IMR-90 (cell line): ENCODE data around the gene ZFHX3. TPM values are rescaled to one million over a fixed set of nuclear protein-coding genes. Genes with fewer than 3 reads are reported as not detected.

ENCODE experiments used
- ATAC-seq: fragments of 200-7000 bp; cut with Tn5 transposase; 2 replicates; pipeline ENCODE4 v1.9.1; 2020; ENCODE audit warnings: low read depth, mild to moderate bottlenecking, moderate library complexity
- BruUV-seq: library from RNA; stranded (reverse); fragments of 400-500 nt; replicated peaks from 2 replicates; lab custom pipeline; 2021; lab: Mats Ljungman, UMichigan
- CTCF ChIA-PET: fragments of 300-600 bp; formaldehyde crosslinking; extraction: SDS; loops from one replicate; lab custom pipeline; 2021; ENCODE audit warnings: antibody characterized with exemption; lab: Yijun Ruan, JAX
- POLR2A ChIA-PET: fragments of 300-600 bp; sonication (Branson Sonifier 250); formaldehyde crosslinking; loops from one replicate; lab custom pipeline; 2022; ENCODE audit warnings: antibody characterized with exemption; ENCODE audit not compliant: unreplicated experiment; lab: Charles Lee
- DNase-seq: peaks from one replicate; pipeline ENCODE4 v3.0.0; 2013
- H2AFZ ChIP-seq: replicated peaks from 2 replicates; pipeline ENCODE3; 2013; ENCODE audit warnings: low read length, mild to moderate bottlenecking; ENCODE audit not compliant: poor library complexity
- H2AK5ac ChIP-seq: 2 replicates; pipeline ENCODE4 v1.6.1; 2013; ENCODE audit warnings: low read depth, low read length, inconsistent platforms
- H2AK9ac ChIP-seq: replicated peaks from 2 replicates; pipeline ENCODE3; 2013; ENCODE audit warnings: mild to moderate bottlenecking, low read depth, low read length, moderate library complexity; ENCODE audit not compliant: poor library complexity
- H2BK120ac ChIP-seq: 2 replicates; pipeline ENCODE4 v1.6.1; 2013; ENCODE audit warnings: low read depth, low read length, inconsistent platforms
- H2BK15ac ChIP-seq: 3 replicates; pipeline ENCODE4 v1.6.1; 2013; ENCODE audit warnings: low read depth, low read length, inconsistent platforms
- H2BK20ac ChIP-seq: 2 replicates; pipeline ENCODE4 v1.6.1; 2013; ENCODE audit warnings: low read depth, mild to moderate bottlenecking, inconsistent platforms, low read length, moderate library complexity
- H2BK5ac ChIP-seq: 2 replicates; pipeline ENCODE4 v1.6.1; 2013; ENCODE audit warnings: mild to moderate bottlenecking, low read depth, low read length, inconsistent platforms; ENCODE audit not compliant: poor library complexity, severe bottlenecking
- H3K14ac ChIP-seq: replicated peaks from 2 replicates; pipeline ENCODE4 v1.6.1; 2013; ENCODE audit warnings: low read depth, low read length, inconsistent platforms
- H3K18ac ChIP-seq: 2 replicates; pipeline ENCODE4 v1.6.1; 2013; ENCODE audit warnings: low read depth, low read length, control low read depth
- H3K23ac ChIP-seq: 2 replicates; pipeline ENCODE4 v1.6.1; 2013; ENCODE audit warnings: low read depth, low read length, inconsistent platforms
- H3K27ac ChIP-seq: 2 replicates; pipeline ENCODE4 v1.5.1; 2013; ENCODE audit warnings: mild to moderate bottlenecking, control low read depth, low read length; ENCODE audit not compliant: insufficient read depth
- H3K27me3 ChIP-seq: 2 replicates; pipeline ENCODE4 v1.6.1; 2013; ENCODE audit warnings: low read length; ENCODE audit not compliant: control insufficient read depth, insufficient read depth
- H3K36me3 ChIP-seq: 2 replicates; pipeline ENCODE4 v1.6.1; 2013; ENCODE audit warnings: low read length, mixed read lengths; ENCODE audit not compliant: control insufficient read depth, insufficient read depth
- H3K4ac ChIP-seq: 2 replicates; pipeline ENCODE4 v1.6.1; 2013; ENCODE audit warnings: low read depth, low read length, inconsistent platforms
- H3K4me1 ChIP-seq: 2 replicates; pipeline ENCODE4 v1.6.1; 2013; ENCODE audit warnings: low read length, mixed read lengths; ENCODE audit not compliant: control insufficient read depth, insufficient read depth
- H3K4me2 ChIP-seq: 2 replicates; pipeline ENCODE4 v1.6.1; 2013; ENCODE audit warnings: low read depth, mild to moderate bottlenecking, control low read depth, low read length, moderate library complexity
- H3K4me3 ChIP-seq: 2 replicates; pipeline ENCODE4 v1.5.1; 2013; ENCODE audit warnings: low read depth, mild to moderate bottlenecking, control low read depth, low read length, moderate library complexity; ENCODE audit not compliant: insufficient read depth
- H3K56ac ChIP-seq: 2 replicates; pipeline ENCODE4 v1.6.1; 2013; ENCODE audit warnings: low read length, inconsistent platforms; ENCODE audit not compliant: insufficient read depth; ENCODE audit errors: extremely low read depth
- H3K79me1 ChIP-seq, 2 experiments: 2 replicates each; pipeline ENCODE4 v1.6.1; 2013; ENCODE audit warnings: low read length in 2 of 2, inconsistent platforms in 1 of 2, low read depth in 1 of 2
- H3K9ac ChIP-seq: 2 replicates; pipeline ENCODE4 v1.6.1; 2013; ENCODE audit warnings: low read depth, low read length, control low read depth
- H3K9me1 ChIP-seq: 2 replicates; pipeline ENCODE4 v1.6.1; 2013; ENCODE audit warnings: low read length, inconsistent platforms; ENCODE audit not compliant: insufficient read depth
- H3K9me3 ChIP-seq: 2 replicates; pipeline ENCODE4 v1.6.1; 2013; ENCODE audit warnings: low read length; ENCODE audit not compliant: control insufficient read depth, insufficient read depth
- H4K20me1 ChIP-seq: 2 replicates; pipeline ENCODE4 v1.6.1; 2013; ENCODE audit warnings: low read length, inconsistent platforms; ENCODE audit not compliant: insufficient read depth
- H4K5ac ChIP-seq: 2 replicates; pipeline ENCODE4 v1.6.1; 2013; ENCODE audit warnings: mild to moderate bottlenecking, low read depth, low read length, control low read depth
- H4K8ac ChIP-seq, 2 experiments: 2 replicates each; pipeline ENCODE4 v1.6.1; 2013; ENCODE audit warnings: low read depth in 2 of 2, low read length in 2 of 2, control low read depth in 1 of 2, inconsistent platforms in 1 of 2
- H4K91ac ChIP-seq: 2 replicates; pipeline ENCODE4 v1.6.1; 2013; ENCODE audit warnings: low read depth, low read length, inconsistent platforms; ENCODE audit not compliant: insufficient read depth
- BHLHE40 ChIP-seq: fragments of 150-350 bp; IDR thresholded peaks from 2 replicates; pipeline ENCODE4 v1.6.1; 2016; ENCODE audit warnings: mild to moderate bottlenecking, low read depth, low read length
- CEBPB ChIP-seq: IDR thresholded peaks from 2 replicates; pipeline ENCODE4 v1.6.1; 2012; ENCODE audit warnings: low read depth, low read length, improper control_type of control experiment
- MAFK ChIP-seq: IDR thresholded peaks from 2 replicates; pipeline ENCODE4 v1.6.1; 2012; ENCODE audit warnings: low read depth, low read length, improper control_type of control experiment
- MXI1 ChIP-seq: IDR thresholded peaks from 2 replicates; pipeline ENCODE4 v1.6.1; 2012; ENCODE audit warnings: low read depth, mild to moderate bottlenecking, low read length, moderate library complexity, borderline replicate concordance
- NFE2L2 ChIP-seq: fragments of 150-350 bp; IDR thresholded peaks from 2 replicates; pipeline ENCODE4 v1.6.1; 2016; ENCODE audit warnings: low read depth, mild to moderate bottlenecking, low read length
- POLR2A ChIP-seq: IDR thresholded peaks from 2 replicates; pipeline ENCODE4 v1.6.1; 2012; ENCODE audit warnings: mild to moderate bottlenecking, low read depth, low read length
- RAD21 ChIP-seq: IDR thresholded peaks from 2 replicates; pipeline ENCODE4 v1.6.1; 2012; ENCODE audit warnings: low read length, improper control_type of control experiment
- RCOR1 ChIP-seq: IDR thresholded peaks from 2 replicates; pipeline ENCODE4 v1.6.1; 2012; ENCODE audit warnings: mild to moderate bottlenecking, low read length, improper control_type of control experiment; ENCODE audit not compliant: insufficient replicate concordance
- RFX5 ChIP-seq: IDR thresholded peaks from 2 replicates; pipeline ENCODE4 v1.8.0; 2012; ENCODE audit warnings: low read depth, mild to moderate bottlenecking, low read length, moderate library complexity
- USF2 ChIP-seq: fragments of 150-350 bp; IDR thresholded peaks from 2 replicates; pipeline ENCODE4 v1.6.1; 2017; ENCODE audit warnings: mild to moderate bottlenecking, antibody characterized with exemption, low read length, low read depth
- WGBS, 2 experiments: methylation state at CpG; one replicate each; pipeline versions ENCODE4 v1.1.5 to v1.1.7; 2013; ENCODE audit warnings: missing lambda C conversion rate in 2 of 2; ENCODE audit not compliant: insufficient read length in 1 of 2; ENCODE audit errors: extremely low coverage in 2 of 2; 5-methylcytosine and 5-hydroxymethylcytosine counted together
- dilution Hi-C: fragments of 300-500 bp; cut with HindIII; formaldehyde crosslinking; loops from one replicate; pipeline ENCODE4 v1.14.3; 2018; ENCODE audit warnings: low sequenced_read_pairs; ENCODE audit not compliant: unreplicated experiment
- in situ Hi-C: fragments of 300-500 bp; cut with MboI; formaldehyde crosslinking; loops from 3 replicates; pipeline ENCODE4 v1.14.3; 2019; ENCODE audit warnings: low sequenced_read_pairs, inconsistent platforms, mixed read lengths
- intact Hi-C: fragments of 100-400 bp; cut with micrococcal nuclease; formaldehyde crosslinking; loops from 2 replicates; pipeline ENCODE4 v1.10.0; 2022
- polyA plus RNA-seq, 3 experiments: library from polyadenylated mRNA; depleted of rRNA; stranded (reverse); fragments of >200 nt; gene quantifications; 2 replicates each; pipeline ENCODE4 v1.2.3, GENCODE V29; 2012; ENCODE audit warnings: low replicate concordance in 1 of 3
- total RNA-seq: library from RNA; depleted of rRNA; stranded (reverse); fragments of >200 nt; gene quantifications from 2 replicates; pipeline ENCODE4 v1.2.3, GENCODE V29; 2012
- TF ChIP-seq, protein P1 (sequence below): fragments of 150-350 bp; IDR thresholded peaks from 2 replicates; pipeline ENCODE4 v1.6.1; 2016; ENCODE audit warnings: low read depth, mild to moderate bottlenecking, low read length, moderate library complexity, borderline replicate concordance
- TF ChIP-seq, protein P2 (sequence below): conservative IDR thresholded peaks from 2 replicates; pipeline ENCODE4 v1.5.1; 2012; ENCODE audit warnings: mild to moderate bottlenecking, low read depth, low read length, improper control_type of control experiment

Gene ZFHX3
- total and polyA plus RNA-seq, 2 of the 4 experiments (the other 2 are of a cell fraction): 1.4 to 1.7 TPM

DNA sequence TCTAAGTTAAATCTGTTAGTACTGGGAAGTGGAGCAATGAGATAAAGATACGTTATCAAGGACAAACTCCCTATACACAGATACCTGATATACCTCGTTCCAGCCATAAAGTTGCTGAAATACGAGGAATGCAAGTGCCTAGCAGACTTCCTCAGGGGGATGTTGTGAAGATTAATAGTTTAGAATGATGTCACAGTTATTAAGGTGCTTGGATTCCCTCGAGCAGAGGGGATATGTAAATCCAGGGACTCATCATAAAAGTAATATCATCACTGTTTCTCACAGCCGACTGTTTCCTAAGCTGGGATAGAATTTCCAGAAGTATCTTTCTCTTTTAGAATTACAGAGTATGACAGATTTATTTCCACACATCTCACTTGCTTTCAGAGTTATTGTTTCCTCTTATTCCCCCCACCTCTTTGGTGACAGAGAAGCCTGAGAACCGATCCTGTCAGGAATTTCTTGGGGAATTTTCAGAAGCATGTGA, 28.4 kb upstream of the ZFHX3 start:
- no peaks in the 10 kb centered on the region for H3K27me3 ChIP-seq
- ChIA-PET CTCF (no interaction called here), POLR2A (no interaction called here)
- intact Hi-C loops: no loop called here
- no CpG with 5 or more reads among the region's 6 CpGs for WGBS, 2 experiments
- H3K27ac ChIP-seq: no peak overlapping the region
- H3K9me3 ChIP-seq: no peaks in the 10 kb centered on the region
- H3K56ac ChIP-seq: no peak overlapping the region
- H2BK120ac ChIP-seq: no peak overlapping the region
- no peak overlapping the region for H2AK5ac ChIP-seq
- dilution Hi-C loops: no loop called here
- H3K23ac ChIP-seq: no peak overlapping the region
- no peak overlapping the region for H2AK9ac ChIP-seq
- no peak overlapping the region for H2BK20ac ChIP-seq
- H4K5ac ChIP-seq: no peak overlapping the region
- H3K36me3 ChIP-seq: no peaks in the 10 kb centered on the region
- H3K4me2 ChIP-seq: no peak overlapping the region
- TF ChIP-seq MAFK (no peak), POLR2A (no peak), RCOR1 (no peak), RFX5 (no peak), USF2 (no peak), NFE2L2 (no peak), RAD21 (no peak), CEBPB (no peak), BHLHE40 (no peak), MXI1 (no peak)
- TF ChIP-seq, protein P1, sequence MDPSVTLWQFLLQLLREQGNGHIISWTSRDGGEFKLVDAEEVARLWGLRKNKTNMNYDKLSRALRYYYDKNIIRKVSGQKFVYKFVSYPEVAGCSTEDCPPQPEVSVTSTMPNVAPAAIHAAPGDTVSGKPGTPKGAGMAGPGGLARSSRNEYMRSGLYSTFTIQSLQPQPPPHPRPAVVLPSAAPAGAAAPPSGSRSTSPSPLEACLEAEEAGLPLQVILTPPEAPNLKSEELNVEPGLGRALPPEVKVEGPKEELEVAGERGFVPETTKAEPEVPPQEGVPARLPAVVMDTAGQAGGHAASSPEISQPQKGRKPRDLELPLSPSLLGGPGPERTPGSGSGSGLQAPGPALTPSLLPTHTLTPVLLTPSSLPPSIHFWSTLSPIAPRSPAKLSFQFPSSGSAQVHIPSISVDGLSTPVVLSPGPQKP: no peak
- TF ChIP-seq, protein P2, sequence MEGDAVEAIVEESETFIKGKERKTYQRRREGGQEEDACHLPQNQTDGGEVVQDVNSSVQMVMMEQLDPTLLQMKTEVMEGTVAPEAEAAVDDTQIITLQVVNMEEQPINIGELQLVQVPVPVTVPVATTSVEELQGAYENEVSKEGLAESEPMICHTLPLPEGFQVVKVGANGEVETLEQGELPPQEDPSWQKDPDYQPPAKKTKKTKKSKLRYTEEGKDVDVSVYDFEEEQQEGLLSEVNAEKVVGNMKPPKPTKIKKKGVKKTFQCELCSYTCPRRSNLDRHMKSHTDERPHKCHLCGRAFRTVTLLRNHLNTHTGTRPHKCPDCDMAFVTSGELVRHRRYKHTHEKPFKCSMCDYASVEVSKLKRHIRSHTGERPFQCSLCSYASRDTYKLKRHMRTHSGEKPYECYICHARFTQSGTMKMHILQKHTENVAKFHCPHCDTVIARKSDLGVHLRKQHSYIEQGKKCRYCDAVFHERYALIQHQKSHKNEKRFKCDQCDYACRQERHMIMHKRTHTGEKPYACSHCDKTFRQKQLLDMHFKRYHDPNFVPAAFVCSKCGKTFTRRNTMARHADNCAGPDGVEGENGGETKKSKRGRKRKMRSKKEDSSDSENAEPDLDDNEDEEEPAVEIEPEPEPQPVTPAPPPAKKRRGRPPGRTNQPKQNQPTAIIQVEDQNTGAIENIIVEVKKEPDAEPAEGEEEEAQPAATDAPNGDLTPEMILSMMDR: no peak
- H2AFZ ChIP-seq: no peak overlapping the region
- no peaks in the 10 kb centered on the region for H4K20me1 ChIP-seq
- no peak overlapping the region for H3K18ac ChIP-seq
- no peak overlapping the region for H3K9ac ChIP-seq
- no peak overlapping the region for H4K91ac ChIP-seq
- no peak overlapping the region for H3K4me3 ChIP-seq
- no peak overlapping the region for H2BK5ac ChIP-seq
- no peak overlapping the region for H2BK15ac ChIP-seq
- H3K4ac ChIP-seq: no peak overlapping the region
- H3K9me1 ChIP-seq: no peaks in the 10 kb centered on the region
- H3K4me1 ChIP-seq: peaks cover 4% of the 10 kb centered on the region; the same call in 1 of the 2 replicates
- no peak overlapping the region for H4K8ac ChIP-seq
- BruUV-seq: no TSS peak
- no peak overlapping the region for H3K14ac ChIP-seq
- no peaks in the 10 kb centered on the region for H3K79me1 ChIP-seq
- ATAC-seq (no peak), DNase-seq (no peak)
- in situ Hi-C loops: no loop called here
